ENCODE measurements around the gene PHC1.

- no peak for TF ChIP-seq CTCF (IDR thresholded peaks at IDR 0.05)
- no peak for TF ChIP-seq EZH2 (IDR thresholded peaks at IDR 0.05; ENCODE audit: borderline replicate concordance, insufficient read depth, low read depth, low read length, poor library complexity, severe bottlenecking)
These were observed 22.3 kb upstream of the PHC1 start for GRCh38 chr12:8891976-8892375.

All from B cell (primary cell).